H9 (cell line): Measurements from ENCODE around the gene HOXD13. TPM values are rescaled to one million over a fixed set of nuclear protein-coding genes. Genes with fewer than 3 reads are reported as not detected.

Experiments used
- DNase-seq: peaks from one replicate; pipeline ENCODE4 v3.0.0-alpha.2; 2017
- H2AFZ ChIP-seq: one replicate; pipeline ENCODE4 v1.6.1; 2013; ENCODE audit warnings: mild to moderate bottlenecking, low read length, control low read depth, moderate library complexity
- H2AK5ac ChIP-seq: 2 replicates; pipeline ENCODE4 v1.6.1; 2013; ENCODE audit warnings: low read length, control low read depth, mixed read lengths; ENCODE audit not compliant: insufficient read length
- H2BK120ac ChIP-seq: one replicate; pipeline ENCODE4 v1.6.1; 2013; ENCODE audit warnings: low read depth, mild to moderate bottlenecking, low read length, control low read depth, inconsistent platforms; ENCODE audit not compliant: poor library complexity, severe bottlenecking
- H2BK12ac ChIP-seq: 2 replicates; pipeline ENCODE4 v1.6.1; 2013; ENCODE audit warnings: low read length, control low read depth, mixed read lengths, low read depth; ENCODE audit not compliant: insufficient read length
- H2BK15ac ChIP-seq: 2 replicates; pipeline ENCODE4 v1.6.1; 2013; ENCODE audit warnings: low read depth, low read length, control low read depth
- H2BK20ac ChIP-seq: one replicate; pipeline ENCODE4 v1.6.1; 2013; ENCODE audit warnings: low read depth, mild to moderate bottlenecking, low read length, control low read depth, inconsistent platforms; ENCODE audit not compliant: poor library complexity, severe bottlenecking
- H2BK5ac ChIP-seq: 2 replicates; pipeline ENCODE4 v1.6.1; 2013; ENCODE audit warnings: low read length, control low read depth, mixed read lengths; ENCODE audit not compliant: insufficient read length
- H3K14ac ChIP-seq: 2 replicates; pipeline ENCODE4 v1.6.1; 2013; ENCODE audit warnings: low read length, control low read depth; ENCODE audit not compliant: insufficient read depth
- H3K18ac ChIP-seq: 2 replicates; pipeline ENCODE4 v1.6.1; 2013; ENCODE audit warnings: low read depth, mild to moderate bottlenecking, mixed read lengths, low read length, control low read depth; ENCODE audit not compliant: insufficient read length
- H3K23ac ChIP-seq: 2 replicates; pipeline ENCODE4 v1.6.1; 2013; ENCODE audit warnings: low read length, control low read depth, mixed read lengths, low read depth; ENCODE audit not compliant: insufficient read length
- H3K23me2 ChIP-seq: 2 replicates; pipeline ENCODE4 v1.6.1; 2013; ENCODE audit warnings: low read depth, mild to moderate bottlenecking, mixed read lengths, low read length, control low read depth; ENCODE audit not compliant: insufficient read length, poor library complexity, severe bottlenecking
- H3K27ac ChIP-seq: 2 replicates; pipeline ENCODE4 v1.5.1; 2013; ENCODE audit warnings: low read length, control low read depth, mixed read lengths, low read depth; ENCODE audit not compliant: insufficient read length
- H3K27me3 ChIP-seq: 2 replicates; pipeline ENCODE4 v1.6.1; 2013; ENCODE audit warnings: low read length, control low read depth, inconsistent platforms; ENCODE audit not compliant: insufficient read depth
- H3K4ac ChIP-seq: 2 replicates; pipeline ENCODE4 v1.6.1; 2013; ENCODE audit warnings: low read depth, mild to moderate bottlenecking, control low read depth, inconsistent platforms, low read length, moderate library complexity
- H3K4me1 ChIP-seq: 2 replicates; pipeline ENCODE4 v1.6.1; 2013; ENCODE audit warnings: low read length, control low read depth, inconsistent platforms; ENCODE audit not compliant: insufficient read depth
- H3K4me2 ChIP-seq: 2 replicates; pipeline ENCODE4 v1.6.1; 2013; ENCODE audit warnings: low read length, control low read depth, mixed read lengths; ENCODE audit not compliant: insufficient read length, insufficient read depth
- H3K56ac ChIP-seq: 2 replicates; pipeline ENCODE4 v1.6.1; 2013; ENCODE audit warnings: low read depth, mild to moderate bottlenecking, mixed read lengths, low read length, control low read depth; ENCODE audit not compliant: insufficient read length
- H3K79me1 ChIP-seq: 2 replicates; pipeline ENCODE4 v1.6.1; 2013; ENCODE audit warnings: low read depth, mild to moderate bottlenecking, moderate library complexity, low read length, control low read depth, inconsistent platforms; ENCODE audit not compliant: insufficient read depth, poor library complexity, severe bottlenecking
- H3K79me2 ChIP-seq: 2 replicates; pipeline ENCODE4 v1.6.1; 2013; ENCODE audit warnings: low read length, control low read depth, inconsistent platforms; ENCODE audit not compliant: insufficient read depth
- H3K9ac ChIP-seq: 2 replicates; pipeline ENCODE4 v1.6.1; 2013; ENCODE audit warnings: low read length, control low read depth, mixed read lengths; ENCODE audit not compliant: insufficient read length; ENCODE audit errors: extremely low read depth
- H3K9me3 ChIP-seq: one replicate; pipeline ENCODE4 v1.6.1; 2013; ENCODE audit warnings: low read depth, low read length, inconsistent platforms; ENCODE audit not compliant: control insufficient read depth
- H3T11ph ChIP-seq: one replicate; pipeline ENCODE4 v1.6.1; 2013; ENCODE audit warnings: mild to moderate bottlenecking, low read length, control low read depth, inconsistent platforms
- H4K20me1 ChIP-seq: one replicate; pipeline ENCODE4 v1.6.1; 2013; ENCODE audit not compliant: control insufficient read depth, insufficient read length, insufficient read depth
- H4K5ac ChIP-seq: 2 replicates; pipeline ENCODE4 v1.6.1; 2013; ENCODE audit warnings: low read depth, mild to moderate bottlenecking, mixed read lengths, low read length, control low read depth; ENCODE audit not compliant: insufficient read length
- H4K8ac ChIP-seq: replicated peaks from 2 replicates; pipeline ENCODE4 v1.6.1; 2013; ENCODE audit warnings: low read length, control low read depth, mixed read lengths, low read depth; ENCODE audit not compliant: insufficient read length
- H4K91ac ChIP-seq: 2 replicates; pipeline ENCODE4 v1.6.1; 2013; ENCODE audit warnings: low read depth, mild to moderate bottlenecking, moderate library complexity, mixed read lengths, low read length, control low read depth; ENCODE audit not compliant: insufficient read length
- H3K27ac Mint-ChIP-seq, 3 experiments: 2 replicates in 2 of 3; 3 replicates in 1 of 3; pipeline ENCODE4 v1.8.0; 2020 to 2021; ENCODE audit warnings: mixed read lengths in 3 of 3, mild to moderate bottlenecking in 1 of 3, moderate library complexity in 1 of 3
- H3K27me3 Mint-ChIP-seq: 2 replicates; pipeline ENCODE4 v1.8.0; 2021; ENCODE audit warnings: low read depth, mild to moderate bottlenecking, moderate library complexity, mixed read lengths
- H3K36me3 Mint-ChIP-seq, 3 experiments: 2 replicates in 2 of 3; 3 replicates in 1 of 3; pipeline ENCODE4 v1.8.0; 2020 to 2021; ENCODE audit warnings: low read depth in 3 of 3, mixed read lengths in 3 of 3; ENCODE audit not compliant: insufficient read depth in 1 of 3
- H3K4me1 Mint-ChIP-seq, 2 experiments: 2 replicates each; pipeline ENCODE4 v1.8.0; 2020; ENCODE audit warnings: mixed read lengths in 2 of 2
- H3K4me3 Mint-ChIP-seq, 2 experiments: 2 replicates in 1 of 2; 3 replicates in 1 of 2; pipeline ENCODE4 v1.8.0; 2020 to 2021; ENCODE audit warnings: mild to moderate bottlenecking in 2 of 2, mixed read lengths in 2 of 2, moderate library complexity in 1 of 2
- H3K9me3 Mint-ChIP-seq, 2 experiments: 2 replicates in 1 of 2; 3 replicates in 1 of 2; pipeline ENCODE4 v1.8.0; 2020; ENCODE audit warnings: mild to moderate bottlenecking in 2 of 2, mixed read lengths in 2 of 2, moderate library complexity in 1 of 2
- WGBS: extraction: QIAGEN DNeasy Blood & Tissue Kit; methylation state at CpG from one replicate; pipeline ENCODE4 v1.1.7; 2013; ENCODE audit warnings: missing lambda C conversion rate, low lambda C conversion rate, mixed read lengths; ENCODE audit not compliant: insufficient read length; ENCODE audit errors: extremely low coverage; 5-methylcytosine and 5-hydroxymethylcytosine counted together
- total RNA-seq: library from RNA; stranded (reverse); gene quantifications from 2 replicates; pipeline ENCODE4 v1.2.1, GENCODE V29; 2021
- TF ChIP-seq, protein P1 (sequence below): fragments of 200-600 bp; sonication (generic); conservative IDR thresholded peaks from 3 replicates; pipeline ENCODE4 v1.8.0; 2021; ENCODE audit warnings: antibody characterized with exemption, mild to moderate bottlenecking

The HOXD13 gene
- total RNA-seq, 1 experiment from 2014 or later: not detected

- Histone ChIP-seq H3K14ac (no peak overlapping the region), H3K27ac (no peak overlapping the region), H2BK20ac (no peak overlapping the region), H3T11ph (no peak overlapping the region), H3K9ac (no peak overlapping the region), H2BK120ac (no peak overlapping the region), H3K27me3 (peaks cover 87% of the 10 kb centered on the region), H2BK12ac (no peak overlapping the region), H2BK5ac (no peak overlapping the region), H3K23ac (no peak overlapping the region), H3K23me2 (peaks cover 5% of the 10 kb centered on the region), H3K79me1 (no peaks in the 10 kb centered on the region), H3K4me2 (peak overlapping the region; percentile 63), H3K9me3 (no peaks in the 10 kb centered on the region), H2AK5ac (no peak overlapping the region), H4K8ac (no peak overlapping the region), H3K4ac (no peak overlapping the region), H3K4me1 (peaks cover 3% of the 10 kb centered on the region; the same call in 1 of the 2 replicates), H4K20me1 (no peaks in the 10 kb centered on the region), H3K18ac (no peak overlapping the region), H2AFZ (no peak overlapping the region), H4K91ac (no peak overlapping the region), H4K5ac (no peak overlapping the region), H3K79me2 (no peaks in the 10 kb centered on the region), H2BK15ac (no peak overlapping the region), H3K56ac (no peak overlapping the region)
- DNase-seq: peak; percentile 48
- WGBS: no CpG with 5 or more reads among the region's 30 CpGs
- H3K4me3 Mint-ChIP-seq: peak overlapping the region in 1 of 2 experiments; percentile 76; a peak in 3 of 5 replicates
- H3K9me3 Mint-ChIP-seq: peaks cover 5 to 20% of the 10 kb centered on the region in 2 experiments
- peaks cover 99% of the 10 kb centered on the region for H3K27me3 Mint-ChIP-seq
- H3K4me1 Mint-ChIP-seq: peaks cover 26 to 32% of the 10 kb centered on the region in 2 experiments
- H3K27ac Mint-ChIP-seq: no peak overlapping the region
- no peaks in the 10 kb centered on the region; a peak in 2 of 7 replicates for H3K36me3 Mint-ChIP-seq
- TF ChIP-seq, protein P1, sequence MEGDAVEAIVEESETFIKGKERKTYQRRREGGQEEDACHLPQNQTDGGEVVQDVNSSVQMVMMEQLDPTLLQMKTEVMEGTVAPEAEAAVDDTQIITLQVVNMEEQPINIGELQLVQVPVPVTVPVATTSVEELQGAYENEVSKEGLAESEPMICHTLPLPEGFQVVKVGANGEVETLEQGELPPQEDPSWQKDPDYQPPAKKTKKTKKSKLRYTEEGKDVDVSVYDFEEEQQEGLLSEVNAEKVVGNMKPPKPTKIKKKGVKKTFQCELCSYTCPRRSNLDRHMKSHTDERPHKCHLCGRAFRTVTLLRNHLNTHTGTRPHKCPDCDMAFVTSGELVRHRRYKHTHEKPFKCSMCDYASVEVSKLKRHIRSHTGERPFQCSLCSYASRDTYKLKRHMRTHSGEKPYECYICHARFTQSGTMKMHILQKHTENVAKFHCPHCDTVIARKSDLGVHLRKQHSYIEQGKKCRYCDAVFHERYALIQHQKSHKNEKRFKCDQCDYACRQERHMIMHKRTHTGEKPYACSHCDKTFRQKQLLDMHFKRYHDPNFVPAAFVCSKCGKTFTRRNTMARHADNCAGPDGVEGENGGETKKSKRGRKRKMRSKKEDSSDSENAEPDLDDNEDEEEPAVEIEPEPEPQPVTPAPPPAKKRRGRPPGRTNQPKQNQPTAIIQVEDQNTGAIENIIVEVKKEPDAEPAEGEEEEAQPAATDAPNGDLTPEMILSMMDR: no peak
Observed at GRCh38 chr2:176099159-176099727, 6.7 kb downstream of the HOXD13 start.
